Stimulated activated CD8-positive, alpha-beta memory T cell treated with anti-CD3 and anti-CD28 coated beads, Interleukin-7, amount 100 ng/mL, for 4 hours (primary cell): Measurements from ENCODE around the gene P2RX5.

Source experiments
- DNase-seq, 2 donors: peaks; one replicate each; pipeline ENCODE4 v3.0.0-alpha.2; 2020; ENCODE audit warnings: low read depth in 2 of 2

Gene P2RX5

DNA sequence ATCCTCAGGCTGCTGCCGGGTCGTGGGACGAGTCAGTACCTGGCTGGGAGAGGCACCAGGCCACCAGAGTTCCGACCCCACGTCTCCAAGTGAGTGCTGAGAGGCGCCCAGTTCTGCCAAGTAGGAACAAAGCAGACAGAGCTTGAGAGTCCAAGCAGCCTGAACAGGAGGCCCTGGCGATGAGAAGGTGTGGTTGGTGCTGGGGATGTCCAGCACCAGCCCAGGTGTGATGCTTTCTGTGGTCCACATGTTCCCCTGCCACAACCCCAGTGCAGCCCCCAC lies 38.4 kb downstream of the P2RX5 start:
- DNase-seq: no peak

DNA sequence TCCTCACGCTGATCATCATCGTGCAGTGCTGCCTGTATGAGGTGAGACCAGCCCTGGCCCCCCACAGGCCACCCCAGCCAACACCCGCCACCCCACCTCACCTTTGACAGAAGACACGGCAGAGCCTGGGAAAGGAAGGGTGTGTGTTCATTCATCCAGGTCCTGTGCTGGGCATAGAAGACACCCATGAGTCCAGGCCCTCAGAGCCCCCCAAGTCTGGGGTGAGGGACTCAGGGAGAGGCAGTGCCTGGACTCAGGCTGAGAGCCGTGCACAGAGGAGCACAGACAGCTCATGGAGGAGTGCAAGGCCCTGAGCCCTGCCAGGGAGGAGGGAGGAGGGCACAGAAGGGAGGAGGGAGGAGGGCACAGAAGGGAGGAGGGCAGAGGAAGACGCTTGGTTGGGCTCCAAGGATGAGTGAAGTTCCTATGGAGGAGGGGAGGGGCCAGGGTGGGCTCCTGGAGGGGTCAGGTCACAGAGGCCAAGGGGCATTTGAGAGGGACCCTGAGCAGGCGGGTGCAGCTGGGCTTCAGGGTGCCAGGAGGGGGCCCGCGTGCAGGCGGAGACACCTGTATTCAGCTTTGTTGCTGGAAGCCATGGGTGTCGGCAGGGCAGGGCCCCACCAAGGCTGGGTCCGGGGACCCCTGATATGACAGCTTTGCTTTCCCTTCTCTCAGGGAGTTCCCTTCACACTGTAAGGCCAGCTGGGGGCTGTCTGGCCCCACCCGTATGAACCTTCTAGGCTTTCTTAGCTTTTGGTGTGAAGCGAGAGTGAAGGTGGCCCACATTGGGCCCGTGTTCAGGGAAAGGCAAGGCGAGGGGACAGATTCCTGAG lies 39.0 kb downstream of the P2RX5 start:
- no peak for DNase-seq

DNA sequence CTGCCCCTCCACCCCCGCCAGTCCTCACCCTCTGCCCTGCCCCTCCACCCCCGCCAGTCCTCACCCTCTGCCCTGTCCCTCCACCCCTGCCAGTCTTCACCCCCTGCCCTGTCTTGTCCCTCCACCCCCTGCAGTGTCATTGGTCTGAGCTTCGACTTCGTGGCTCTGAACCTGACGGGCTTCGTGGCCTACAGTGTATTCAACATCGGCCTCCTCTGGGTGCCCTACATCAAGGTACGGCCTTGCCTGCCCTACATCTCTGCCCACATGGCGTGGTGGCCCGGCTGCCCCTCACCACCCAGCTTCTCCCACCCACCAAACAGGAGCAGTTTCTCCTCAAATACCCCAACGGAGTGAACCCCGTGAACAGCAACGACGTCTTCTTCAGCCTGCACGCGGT lies 39.6 kb downstream of the P2RX5 start:
- no peak for DNase-seq

DNA sequence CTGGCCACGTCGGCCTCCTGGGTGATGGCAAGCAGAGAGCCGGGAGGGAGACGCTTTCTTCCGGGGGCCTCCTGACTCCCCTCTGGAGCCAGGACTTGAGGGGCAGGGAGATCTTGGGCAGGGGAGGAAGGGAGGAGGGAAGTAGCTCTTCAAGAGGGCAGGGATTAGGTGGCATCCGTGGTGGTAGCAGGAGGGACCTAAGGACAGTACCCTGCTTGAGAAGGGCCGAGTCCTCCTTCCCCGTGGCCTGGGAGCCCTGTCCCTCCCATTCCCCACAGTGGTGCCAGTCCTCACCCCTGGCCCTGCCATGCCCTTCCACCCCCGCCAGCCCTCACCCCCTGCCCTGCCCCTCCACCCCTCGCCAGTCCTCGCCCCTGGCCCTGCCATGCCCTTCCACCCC lies 40.2 kb downstream of the P2RX5 start:
- no peak for DNase-seq

DNA sequence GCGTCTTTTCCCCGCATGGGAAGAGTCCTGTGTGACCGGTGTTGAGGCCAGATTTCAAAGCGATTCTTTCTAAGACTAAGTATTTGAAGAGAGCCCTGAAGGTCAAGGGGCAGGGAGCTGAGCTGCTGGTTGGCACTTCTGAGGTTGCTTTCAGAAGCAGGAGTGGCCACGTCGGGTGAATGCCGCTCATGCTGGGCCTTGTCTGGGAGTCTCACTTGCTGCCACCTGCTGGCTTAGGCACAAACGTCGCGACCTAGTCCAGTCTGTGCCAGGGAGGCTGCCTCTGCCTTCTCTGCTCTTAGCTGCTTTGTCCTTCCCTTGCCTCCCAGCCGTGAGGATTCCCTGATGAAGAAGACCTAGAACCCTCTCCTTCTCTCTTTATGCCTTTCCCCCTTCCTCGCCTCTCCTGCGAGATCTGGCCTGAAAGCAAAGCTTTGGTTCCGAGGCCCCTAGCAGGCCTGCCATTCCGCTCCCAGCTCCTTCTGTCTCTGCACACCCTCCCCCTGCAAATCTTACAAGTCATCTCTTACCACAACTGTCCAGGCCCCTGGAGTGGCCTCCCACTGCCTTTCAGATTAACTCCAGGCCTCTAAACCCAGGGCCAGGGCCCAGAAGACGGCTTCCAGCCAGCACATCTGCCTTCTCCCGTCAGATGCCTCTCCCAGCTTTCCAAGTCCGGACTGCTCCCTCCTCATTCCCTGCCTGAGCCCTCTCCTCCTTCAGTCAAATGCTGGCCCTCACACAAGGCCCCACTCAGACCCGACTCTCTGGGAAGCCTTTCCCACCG lies 48.0 kb downstream of the P2RX5 start:
- peak in 1 of 2 donors; percentile 17 for DNase-seq

DNA sequence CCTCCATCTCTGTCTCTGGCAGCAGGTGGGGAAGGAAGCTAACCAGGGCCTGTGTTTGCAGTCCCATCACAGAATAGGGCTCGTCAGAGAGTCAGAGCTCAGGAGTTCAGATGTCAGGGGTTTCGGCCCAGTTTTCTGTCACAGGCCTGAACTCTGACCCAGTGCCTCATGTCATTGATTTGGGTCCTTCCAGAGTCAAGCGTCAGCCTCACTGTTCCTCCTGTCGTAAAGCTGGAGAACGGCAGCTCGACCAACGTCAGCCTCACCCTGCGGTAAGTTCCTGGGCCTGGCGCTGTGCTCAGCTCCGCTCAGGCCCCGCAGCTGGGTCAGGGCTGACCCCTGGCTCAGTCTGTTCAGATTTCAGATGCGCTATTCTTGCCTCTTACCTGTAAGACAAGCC lies 48.7 kb downstream of the P2RX5 start:
- no peak for DNase-seq

DNA sequence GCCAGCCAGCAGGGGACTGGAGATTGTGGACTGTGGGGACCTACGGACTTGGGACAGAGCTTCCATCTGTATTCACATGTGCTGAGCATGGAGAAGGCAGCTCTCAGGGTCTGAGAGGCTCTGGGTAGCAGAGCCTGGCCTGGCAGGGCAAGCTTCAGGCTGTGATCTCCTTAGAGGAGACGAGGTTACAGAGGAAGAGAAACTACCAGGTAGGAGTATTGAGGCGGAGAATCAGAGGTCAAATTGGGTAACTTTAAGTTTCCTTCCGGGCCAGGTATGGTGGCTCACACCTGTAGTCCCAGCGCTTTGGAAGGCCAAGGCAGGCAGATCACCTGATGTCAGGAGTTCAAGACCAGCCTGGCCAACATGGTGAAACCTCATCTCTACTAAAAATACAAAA lies 50.6 kb downstream of the P2RX5 start:
- no peak for DNase-seq

DNA sequence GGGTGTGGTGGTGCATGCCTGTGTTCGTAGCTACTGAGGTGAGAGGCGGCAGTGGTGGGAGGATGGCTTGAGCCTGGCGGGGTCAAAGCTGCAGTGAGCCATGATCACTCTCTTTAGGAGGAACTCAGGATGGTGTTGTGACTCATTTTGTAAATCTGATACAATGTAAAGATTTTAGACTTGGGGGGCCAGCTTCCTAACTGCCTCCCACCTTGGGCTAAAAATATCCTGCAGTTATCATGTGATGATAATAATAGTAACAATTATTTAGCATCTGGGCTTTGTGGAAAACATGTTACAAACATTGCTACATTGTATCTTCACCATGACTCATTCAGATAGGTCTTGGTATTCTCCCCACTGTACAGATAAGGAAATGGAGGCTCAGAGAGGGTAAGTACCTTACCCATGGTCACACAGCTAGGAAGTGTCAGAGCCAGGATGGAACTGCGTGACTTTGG lies 52.0 kb downstream of the P2RX5 start:
- DNase-seq: no peak

DNA sequence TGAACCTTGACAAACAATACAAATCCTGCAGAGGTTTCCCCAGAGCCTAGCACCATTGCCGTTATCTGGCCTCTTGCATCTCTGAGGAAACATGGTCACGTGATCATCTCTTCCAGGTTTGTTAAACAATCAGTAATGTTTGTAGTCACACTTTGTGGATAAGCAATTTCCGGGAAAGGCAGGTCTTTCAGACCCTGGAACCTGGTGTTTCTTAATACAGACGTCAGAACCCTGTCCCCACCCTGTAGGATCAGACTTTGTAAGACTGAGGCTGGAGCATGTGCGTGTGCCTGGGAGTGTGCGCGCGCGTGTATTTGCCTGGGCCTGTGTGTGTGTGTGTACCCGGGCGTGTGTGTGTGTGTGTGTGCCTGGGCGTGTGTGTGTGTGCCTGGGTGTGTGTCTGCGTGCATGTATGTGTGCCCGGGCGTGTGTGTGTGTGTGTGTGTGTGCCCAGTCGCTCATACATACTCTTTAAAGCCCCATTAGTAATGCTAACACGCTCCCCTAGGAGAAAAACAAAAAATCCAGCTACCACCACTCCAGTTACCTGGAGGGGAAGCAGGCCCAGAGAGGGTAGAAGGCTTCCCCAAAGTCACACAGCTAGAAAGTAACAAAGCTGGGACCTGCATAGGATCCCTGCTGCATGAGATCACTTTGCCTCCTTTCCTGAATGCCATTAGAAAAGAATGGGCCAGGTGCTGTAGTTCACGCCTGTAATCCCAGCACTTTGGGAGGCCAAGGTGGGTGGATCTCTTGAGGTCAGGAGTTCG lies 54.1 kb downstream of the P2RX5 start:
- DNase-seq: no peak

DNA sequence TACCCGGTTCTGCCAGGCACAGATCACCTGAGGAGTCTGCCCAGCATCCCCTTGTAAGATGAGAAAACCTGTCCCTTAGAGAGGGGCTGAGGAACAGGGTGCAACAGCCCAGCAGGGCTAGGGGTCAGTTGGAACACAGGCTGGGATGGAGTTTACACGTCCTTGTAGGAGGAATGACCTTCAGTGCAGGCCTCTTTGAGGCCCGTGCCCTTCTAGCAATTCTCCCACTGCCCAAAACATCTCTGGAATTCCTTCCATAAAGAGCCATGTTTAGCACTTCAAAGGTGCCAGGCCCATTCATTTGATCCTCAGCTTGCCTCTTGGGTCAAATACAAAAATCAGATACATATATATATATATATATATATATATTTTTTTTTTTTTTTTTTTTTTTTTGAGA lies 54.9 kb downstream of the P2RX5 start:
- DNase-seq: no peak

DNA sequence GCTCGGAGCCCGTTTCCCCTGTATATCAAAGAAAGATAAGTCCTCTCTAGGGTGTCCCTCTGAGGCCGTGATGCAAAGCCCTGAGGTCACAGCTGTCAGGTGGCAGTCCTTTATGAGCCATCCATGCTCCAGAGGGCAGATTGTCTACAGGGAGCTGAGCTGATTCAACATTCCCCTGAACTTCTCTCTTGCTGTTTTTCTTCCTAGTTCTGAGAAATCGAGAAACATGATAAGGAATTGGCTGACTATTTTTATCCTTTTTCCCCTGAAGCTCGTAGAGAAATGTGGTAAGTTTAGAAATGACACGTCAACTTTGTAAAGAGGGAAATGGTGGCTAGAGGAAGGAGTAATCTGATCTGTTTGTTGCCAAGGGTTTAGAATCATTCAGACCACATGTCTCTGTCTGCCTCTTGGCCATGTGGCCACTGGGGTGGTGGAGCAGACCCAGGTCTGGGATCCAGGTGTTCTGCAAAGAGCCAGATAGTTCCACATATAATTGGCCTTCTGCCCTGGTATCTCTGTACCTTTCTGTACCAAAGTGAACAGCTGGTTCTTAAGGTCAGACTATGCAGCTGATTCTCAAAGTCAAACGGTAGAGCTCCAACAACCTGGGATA lies 55.9 kb downstream of the P2RX5 start:
- DNase-seq: no peak

DNA sequence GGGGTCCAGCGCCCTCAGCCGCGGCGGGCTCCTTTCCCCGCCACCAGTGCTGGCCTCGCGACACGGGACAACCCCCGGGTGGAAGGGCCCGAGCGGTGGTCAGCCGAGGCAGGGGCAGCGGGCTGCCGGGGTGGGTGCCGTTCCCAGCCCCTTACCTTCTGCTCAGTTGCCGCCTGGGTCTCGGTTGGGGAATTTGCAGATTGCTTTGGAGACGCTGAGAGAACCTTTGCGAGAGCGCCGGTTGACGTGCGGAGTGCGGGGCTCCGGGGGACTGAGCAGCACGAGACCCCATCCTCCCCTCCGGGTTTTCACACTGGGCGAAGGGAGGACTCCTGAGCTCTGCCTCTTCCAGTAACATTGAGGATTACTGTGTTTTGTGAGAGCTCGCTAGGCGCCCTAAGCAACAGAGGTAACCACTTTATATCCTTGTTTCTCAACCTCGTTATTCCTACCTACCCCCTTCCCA lies 59.0 kb downstream of the P2RX5 start:
- no peak for DNase-seq

DNA sequence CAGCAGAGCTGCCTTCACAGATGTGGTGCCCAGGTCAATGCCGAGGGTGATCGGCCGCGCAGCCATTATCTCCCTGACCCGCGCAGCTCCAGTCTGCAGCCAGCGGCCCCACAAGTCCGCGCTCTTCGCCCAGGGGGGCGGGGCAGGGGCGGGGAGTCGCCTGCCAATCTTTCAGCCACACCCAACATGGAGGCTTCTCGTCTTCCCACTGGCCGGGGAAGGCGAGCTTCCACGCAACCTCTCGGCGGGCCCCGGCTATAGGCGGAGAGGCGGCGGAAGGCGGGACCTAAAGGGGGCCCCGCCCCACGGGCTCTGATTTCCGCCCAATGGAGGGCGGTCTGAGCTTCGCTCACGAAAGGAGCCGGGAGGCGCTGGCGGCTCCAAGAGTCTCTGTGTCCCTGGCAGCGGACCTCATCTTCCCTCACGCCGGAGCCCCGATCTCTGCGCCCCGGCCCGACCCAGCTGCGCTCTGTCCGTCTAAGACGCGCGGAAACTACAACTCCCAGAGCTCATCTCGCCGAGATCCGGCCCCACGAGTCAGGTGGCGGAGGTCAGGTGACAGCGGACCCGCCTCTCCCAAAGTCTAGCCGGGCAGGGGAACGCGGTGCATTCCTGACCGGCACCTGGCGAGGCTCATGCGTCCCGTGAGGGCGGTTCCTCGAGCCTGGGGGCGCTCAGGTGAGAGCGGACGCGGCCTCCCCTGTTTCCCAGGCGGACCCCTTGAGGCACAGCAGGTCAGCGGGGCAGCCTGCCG lies 59.6 kb downstream of the P2RX5 start, which contains the start of the genes CTNS and SHPK:
CTNS (plus strand) TSS at position 607 of the 754 bp plus-strand sequence. CDS start 3,447 bp downstream, outside the sequence.
SHPK (minus strand) TSS at position 97 of the 754 bp plus-strand sequence; CDS start at position 66, 31 bp downstream.
- DNase-seq: peak; percentile 89 to 92

DNA sequence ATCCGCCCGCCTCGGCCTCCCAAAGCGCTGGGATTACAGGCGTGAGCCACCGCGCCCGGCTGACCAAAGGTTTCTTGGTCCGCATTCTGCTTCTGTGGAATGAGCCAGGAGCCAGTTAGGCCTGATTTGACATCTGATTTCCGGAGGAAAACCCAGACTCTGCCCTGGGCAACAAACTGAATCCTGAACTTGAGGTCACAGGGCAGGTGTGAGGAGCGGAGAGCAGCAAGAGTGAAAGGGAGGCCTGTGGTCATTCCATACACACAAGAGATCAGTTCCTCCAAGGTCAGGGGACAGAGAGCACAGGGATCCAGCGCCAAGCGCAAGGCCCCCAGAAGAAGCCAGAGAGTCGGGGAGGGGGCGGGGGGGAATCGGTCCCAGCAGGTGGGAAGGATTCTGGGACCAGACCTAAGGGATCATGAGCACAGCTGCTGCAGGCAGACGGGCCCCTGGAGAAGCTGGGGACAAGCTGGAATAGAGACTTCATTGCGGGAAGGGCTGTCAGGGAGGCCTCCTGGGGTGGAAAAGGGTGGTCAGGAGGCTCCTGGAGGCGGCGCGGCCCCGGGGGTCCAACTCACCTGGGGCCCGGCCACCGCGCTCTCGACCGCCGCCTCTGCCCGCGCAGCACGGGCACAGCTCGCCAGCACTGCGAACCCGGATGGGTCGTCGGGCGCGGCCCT lies 60.3 kb downstream of the P2RX5 start:
- no peak for DNase-seq

DNA sequence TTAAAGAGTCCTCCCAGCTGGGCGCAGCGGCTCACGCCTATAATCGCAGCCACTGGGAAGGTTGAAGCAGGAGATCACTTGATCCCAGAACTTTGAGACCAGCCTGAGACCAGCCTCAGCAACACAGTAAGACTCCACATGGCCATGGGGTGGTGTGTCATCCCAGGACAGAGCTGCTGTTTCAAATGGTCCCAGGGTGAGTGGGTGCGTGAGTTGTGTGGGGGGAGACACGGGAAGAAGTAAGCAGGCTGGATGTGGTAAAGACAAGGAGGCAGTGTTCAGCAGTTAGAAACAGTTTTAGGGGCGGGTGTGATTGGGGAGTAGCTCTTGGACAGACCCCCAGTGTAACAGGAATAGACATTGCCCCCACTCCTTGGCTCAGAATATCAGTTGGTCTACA lies 63.7 kb downstream of the P2RX5 start:
- no peak for DNase-seq

DNA sequence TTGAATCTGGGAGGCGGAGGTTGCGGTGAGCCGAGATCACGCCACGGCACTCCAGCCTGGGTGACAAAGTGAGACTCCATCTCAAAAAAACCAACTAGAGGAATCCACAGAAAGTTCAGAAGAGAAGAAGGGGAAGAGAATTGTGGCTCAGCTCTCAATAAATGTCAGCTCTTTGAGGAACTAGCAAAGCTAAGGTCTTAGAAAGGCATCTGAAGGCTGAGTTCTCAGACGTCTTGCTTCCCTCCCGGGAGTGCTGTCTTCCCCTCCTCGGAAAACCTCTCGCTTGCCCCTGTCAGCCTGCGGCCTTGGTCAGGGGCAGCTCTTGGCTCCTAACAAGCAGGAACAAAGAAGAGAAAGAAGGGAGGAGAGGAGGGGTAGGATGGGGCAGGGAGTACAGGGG lies 65.2 kb downstream of the P2RX5 start:
- no peak for DNase-seq

DNA sequence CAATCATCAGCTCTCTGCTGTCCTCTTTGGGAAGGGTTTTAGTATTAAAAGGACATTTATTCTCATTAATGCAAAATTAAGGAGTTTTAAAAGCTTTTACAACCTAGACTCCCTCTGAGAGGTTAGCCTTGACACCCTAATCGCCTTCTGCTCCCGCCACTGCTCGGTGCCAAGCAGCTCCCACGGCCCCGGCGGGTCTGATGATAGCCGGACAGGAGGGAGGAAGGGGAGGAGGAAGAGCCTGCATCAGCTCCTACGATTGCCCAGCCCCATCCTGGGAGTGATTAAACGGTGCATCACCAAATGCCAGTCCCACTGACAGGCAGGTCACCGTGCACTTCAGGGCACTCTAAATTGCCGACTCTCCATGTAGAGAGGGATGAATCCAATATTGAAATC lies 68.2 kb downstream of the P2RX5 start:
- no peak for DNase-seq

DNA sequence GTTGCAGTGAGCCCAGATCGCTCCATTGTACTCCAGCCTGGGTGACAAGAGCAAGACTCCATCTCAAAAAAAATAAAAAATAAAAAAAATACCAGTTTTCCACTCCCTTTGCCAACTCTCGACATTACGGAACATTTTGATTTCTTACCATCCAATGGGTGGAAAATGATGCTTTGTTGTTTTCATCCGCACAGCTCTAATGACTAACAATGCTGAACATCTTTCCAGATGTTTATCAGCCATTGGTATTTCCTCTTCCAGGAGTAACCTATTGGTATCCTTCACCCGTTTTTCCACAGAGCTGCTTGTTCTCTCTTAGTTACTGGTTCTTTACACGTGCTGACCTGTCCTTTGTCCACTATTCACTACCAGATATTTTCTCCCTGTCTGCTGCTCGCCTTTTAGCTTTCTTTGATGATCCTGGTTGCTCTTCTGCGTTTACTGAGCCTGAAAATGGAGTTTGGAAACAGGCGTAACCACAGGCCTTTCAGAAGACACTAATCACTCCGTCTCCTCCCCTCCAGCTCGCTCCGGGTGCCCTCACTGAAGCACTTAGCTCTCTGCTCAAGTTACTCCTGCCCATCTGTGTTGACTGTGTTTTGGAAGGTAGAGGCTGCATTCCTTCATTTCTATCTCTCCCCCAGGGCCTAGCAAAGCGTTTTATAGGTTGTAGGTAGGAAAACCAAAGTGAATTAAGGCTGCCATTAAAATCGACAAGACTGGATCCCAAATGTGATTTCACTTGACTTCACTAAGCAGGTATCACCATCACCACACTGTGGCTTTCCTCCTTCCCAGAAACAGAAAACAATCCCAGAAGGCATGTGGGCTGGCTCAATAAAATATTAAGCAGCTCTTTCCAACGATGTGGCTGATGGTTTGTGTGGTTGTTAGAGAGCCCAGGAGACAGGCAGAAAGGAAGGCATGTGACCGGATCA lies 68.9 kb downstream of the P2RX5 start:
- DNase-seq: no peak
